Measurements from ENCODE around the gene DDX4. TPM values are rescaled to one million over a fixed set of nuclear protein-coding genes. Genes with fewer than 3 reads are reported as not detected.

The DDX4 gene
- total and polyA plus RNA-seq, 12 donors = 0.06 TPM; not detected in 11

GRCh38 chr5:55731848-55732247, 6.0 kb upstream of the DDX4 start:
- no peak overlapping the region for H3K4me3 ChIP-seq
- WGBS, 4 donors = 39 to 58% (median 53%) methylated on average over 3 of the region's 3 CpGs
- peaks cover 0 to 3% (median 0%) of the 10 kb centered on the region in 3 donors for H3K9me3 ChIP-seq (replicated peaks in 1 of 3)
- no peaks in the 10 kb centered on the region for H3K36me3 ChIP-seq (replicated peaks in 1 of 2)
- H3K4me1 ChIP-seq (replicated peaks in 1 of 2) = no peaks in the 10 kb centered on the region
- TF ChIP-seq CTCF (IDR thresholded peaks at IDR 0.05) (no peak), POLR2A (IDR thresholded peaks at IDR 0.05) (no peak)
- no peak overlapping the region for H3K27ac ChIP-seq
- no peak for DNase-seq
- intact Hi-C loops (cut with DNase I) = no loop called here
- H3K27me3 ChIP-seq = no peaks in the 10 kb centered on the region

GRCh38 chr5:55732585-55732984, 5.3 kb upstream of the DDX4 start:
- intact Hi-C loops (cut with DNase I) = no loop called here
- Histone ChIP-seq H3K4me3 (no peak overlapping the region), H3K36me3 (replicated peaks in 1 of 2) (no peaks in the 10 kb centered on the region), H3K27ac (no peak overlapping the region), H3K27me3 (no peaks in the 10 kb centered on the region), H3K4me1 (replicated peaks in 1 of 2) (no peaks in the 10 kb centered on the region), H3K9me3 (replicated peaks in 1 of 3) (peaks cover 0 to 3% (median 0%) of the 10 kb centered on the region in 3 donors)
- TF ChIP-seq POLR2A (IDR thresholded peaks at IDR 0.05) (no peak), CTCF (IDR thresholded peaks at IDR 0.05) (no peak)
- DNase-seq = no peak

- peaks cover 0 to 3% (median 0%) of the 10 kb centered on the region in 3 donors for H3K9me3 ChIP-seq (replicated peaks in 1 of 3)
- no peaks in the 10 kb centered on the region for H3K4me1 ChIP-seq (replicated peaks in 1 of 2)
- no peak for DNase-seq
- intact Hi-C loops (cut with DNase I) = no loop called here
- H3K27me3 ChIP-seq = no peaks in the 10 kb centered on the region
- no peaks in the 10 kb centered on the region for H3K36me3 ChIP-seq (replicated peaks in 1 of 2)
- H3K27ac ChIP-seq = no peak overlapping the region
- WGBS, 4 donors = 42 to 100% (median 98%) methylated on average over 1 of the region's 1 CpG
- no peak overlapping the region for H3K4me3 ChIP-seq
- TF ChIP-seq CTCF (IDR thresholded peaks at IDR 0.05) = no peak
- no peak for TF ChIP-seq POLR2A (IDR thresholded peaks at IDR 0.05)
Observed at GRCh38 chr5:55734658-55735057, 3.2 kb upstream of the DDX4 start.

DNA sequence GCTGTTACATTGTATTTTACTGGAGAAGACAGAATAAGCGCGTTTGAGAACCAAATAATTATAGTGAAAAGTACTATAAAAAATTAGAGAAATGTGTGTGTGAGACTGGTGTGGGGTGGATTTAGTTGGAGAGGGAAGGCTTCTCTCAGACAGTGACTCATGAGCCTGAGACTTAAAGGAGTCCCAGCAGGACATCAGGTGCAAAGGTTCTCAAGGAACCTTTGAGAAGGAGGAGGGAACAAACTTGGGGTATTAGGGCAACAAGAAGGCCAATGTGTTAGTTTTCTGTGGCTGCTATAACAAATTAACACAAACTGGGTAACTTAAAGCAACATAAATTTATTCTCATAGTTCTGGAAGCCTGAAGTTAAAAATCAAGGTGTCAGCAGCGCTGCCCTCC, 4.9 kb downstream of the DDX4 start:
- Histone ChIP-seq H3K9me3 (replicated peaks in 1 of 3) (no peaks in the 10 kb centered on the region), H3K27ac (no peak overlapping the region), H3K4me3 (no peak overlapping the region), H3K4me1 (replicated peaks in 1 of 2) (no peaks in the 10 kb centered on the region), H3K36me3 (replicated peaks in 1 of 2) (no peaks in the 10 kb centered on the region), H3K27me3 (peaks cover 4% of the 10 kb centered on the region)
- TF ChIP-seq POLR2A (IDR thresholded peaks at IDR 0.05) = no peak
- no peak for TF ChIP-seq CTCF (IDR thresholded peaks at IDR 0.05)
- intact Hi-C loops (cut with DNase I) = no loop called here
- 90 to 99% (median 93%) methylated on average over 3 of the region's 3 CpGs for WGBS, 4 donors
- DNase-seq = no peak

Data from adrenal gland (tissue), 12 donors.